Measurements from ENCODE around the gene ATP1B1.

Gene ATP1B1

DNA sequence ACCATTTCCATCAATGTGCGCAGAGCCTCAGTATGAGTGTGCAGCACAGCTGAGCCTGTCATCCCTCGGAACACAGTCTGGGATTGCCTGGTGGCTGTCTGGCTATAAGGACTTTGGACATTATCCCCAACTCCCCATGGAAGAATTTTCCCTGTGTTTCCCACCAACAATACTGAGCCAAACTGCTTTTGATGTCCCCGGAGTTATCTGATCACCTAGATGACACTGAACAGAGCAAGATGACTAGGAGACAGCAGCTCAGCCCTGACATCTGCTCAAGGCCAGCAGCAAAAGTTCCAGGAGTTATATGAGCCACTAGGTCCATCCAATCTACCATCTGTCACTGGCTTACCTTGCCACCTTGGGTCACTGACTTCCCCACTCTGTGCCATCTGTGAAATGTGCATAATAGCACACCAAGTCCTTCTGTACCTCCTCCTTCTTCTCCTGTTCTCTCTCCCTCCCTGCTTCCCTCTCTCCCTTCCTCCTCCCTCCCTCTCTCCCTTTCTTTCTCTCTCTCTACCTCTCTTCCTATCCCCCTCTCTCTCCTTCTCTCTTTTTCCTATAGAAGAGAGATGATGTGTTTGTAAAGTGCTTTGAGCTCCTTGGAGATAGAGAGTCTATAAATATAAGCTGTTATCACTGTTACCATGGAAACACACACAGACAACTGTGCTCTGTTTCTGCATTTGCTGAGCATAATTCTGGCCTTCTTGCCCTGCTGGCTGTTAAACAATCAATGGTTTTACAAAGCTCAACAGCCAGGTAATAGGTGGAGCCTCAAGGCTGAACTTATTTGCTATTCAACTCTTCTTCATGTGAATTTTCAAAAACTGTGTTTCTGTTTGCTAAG lies 19.7 kb upstream of the ATP1B1 start:
- no peak for DNase-seq (ENCODE audit: extremely low read depth, low read depth)

GRCh38 chr1:169087876-169088275 lies 18.6 kb upstream of the ATP1B1 start:
- no peak for TF ChIP-seq CTCF (IDR thresholded peaks at IDR 0.05; ENCODE audit: low read depth, low read length, missing control alignments)
- no peak overlapping the region for H3K4me3 ChIP-seq (replicated peaks; ENCODE audit: low read depth, low read length)
- DNase-seq (ENCODE audit: extremely low read depth, low read depth): no peak

More for the DNA sequence above, 19.7 kb upstream of the ATP1B1 start:
- no peak for TF ChIP-seq CTCF (IDR thresholded peaks at IDR 0.05; ENCODE audit: low read depth, low read length, missing control alignments)
- no peak overlapping the region for H3K4me3 ChIP-seq (replicated peaks; ENCODE audit: low read depth, low read length)

DNA sequence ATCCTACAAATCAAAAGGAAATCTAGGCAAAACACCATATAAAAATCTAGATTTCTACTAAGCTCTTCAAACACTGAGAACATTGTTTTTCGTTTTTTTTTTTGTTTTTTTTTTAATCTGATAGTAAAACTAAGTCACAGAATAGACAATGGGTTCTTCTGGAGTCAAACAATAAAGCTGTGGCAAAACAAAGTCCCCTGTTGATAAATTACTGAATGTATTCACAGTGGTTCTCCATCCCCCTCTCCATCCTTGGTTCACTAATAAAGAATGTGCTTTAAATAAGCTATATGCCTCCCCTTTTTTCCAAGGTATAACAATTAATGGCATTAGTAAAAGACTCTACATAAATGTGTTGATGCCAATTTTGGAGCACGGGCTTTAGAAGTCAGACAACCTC lies 16.7 kb upstream of the ATP1B1 start:
- no peak overlapping the region for H3K4me3 ChIP-seq (replicated peaks; ENCODE audit: low read depth, low read length)
- DNase-seq (ENCODE audit: extremely low read depth, low read depth): no peak
- TF ChIP-seq CTCF (IDR thresholded peaks at IDR 0.05; ENCODE audit: low read depth, low read length, missing control alignments): no peak

GRCh38 chr1:169090308-169090899 lies 16.1 kb upstream of the ATP1B1 start:
- H3K4me3 ChIP-seq (replicated peaks; ENCODE audit: low read depth, low read length): no peak overlapping the region
- DNase-seq (ENCODE audit: extremely low read depth, low read depth): no peak
- no peak for TF ChIP-seq CTCF (IDR thresholded peaks at IDR 0.05; ENCODE audit: low read depth, low read length, missing control alignments)

DNA sequence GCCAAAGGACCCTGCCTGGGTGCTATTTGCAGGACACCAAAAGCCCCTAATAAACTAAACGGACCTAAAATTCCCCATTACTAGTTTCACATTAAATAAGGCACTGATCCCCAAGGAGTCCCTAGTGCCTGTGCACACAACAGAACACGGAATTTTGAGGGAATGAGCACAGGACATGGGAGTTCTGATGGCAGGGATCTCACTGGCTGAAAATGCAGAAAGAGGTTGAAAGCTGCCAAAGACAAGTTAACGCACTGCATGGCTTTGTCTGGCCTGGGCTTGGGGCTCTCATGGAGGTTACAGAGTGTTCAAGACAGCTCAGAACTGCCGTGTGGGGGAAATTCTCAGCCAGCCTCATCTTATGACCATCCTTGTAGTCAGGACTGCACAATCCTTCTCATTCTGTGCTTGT lies 15.6 kb upstream of the ATP1B1 start:
- H3K4me3 ChIP-seq (replicated peaks; ENCODE audit: low read depth, low read length): no peak overlapping the region
- TF ChIP-seq CTCF (IDR thresholded peaks at IDR 0.05; ENCODE audit: low read depth, low read length, missing control alignments): no peak
- DNase-seq (ENCODE audit: extremely low read depth, low read depth): no peak

- no peak for TF ChIP-seq CTCF (IDR thresholded peaks at IDR 0.05; ENCODE audit: low read depth, low read length, missing control alignments)
- no peak for DNase-seq (ENCODE audit: extremely low read depth, low read depth)
- H3K4me3 ChIP-seq (replicated peaks; ENCODE audit: low read depth, low read length): no peak overlapping the region
Measured at GRCh38 chr1:169091480-169091941, 15.0 kb upstream of the ATP1B1 start.

Measured in HFF-Myc (cell line).